Activated naive CD8-positive, alpha-beta T cell treated with anti-CD3 and anti-CD28 coated beads, Interleukin-2, amount 50 U/mL, for 24 hours (primary cell): Measurements from ENCODE around the gene RPS6KA4.

Source experiments
- ATAC-seq: fragments of 150-1000 bp; cut with Tn5 transposase; one replicate; pipeline ENCODE4 v1.10.0; 2021
- DNase-seq: peaks from one replicate; pipeline ENCODE4 v3.0.0; 2021
- H3K27ac Mint-ChIP-seq: one replicate; pipeline ENCODE4 v1.8.0; 2021; ENCODE audit warnings: mild to moderate bottlenecking, mixed read lengths
- H3K27me3 Mint-ChIP-seq: one replicate; pipeline ENCODE4 v1.8.0; 2021; ENCODE audit warnings: mixed read lengths
- H3K36me3 Mint-ChIP-seq: one replicate; pipeline ENCODE4 v1.8.0; 2021; ENCODE audit warnings: low read depth, mixed read lengths
- H3K4me1 Mint-ChIP-seq: one replicate; pipeline ENCODE4 v1.8.0; 2021; ENCODE audit warnings: mixed read lengths
- H3K4me3 Mint-ChIP-seq: one replicate; pipeline ENCODE4 v1.8.0; 2021; ENCODE audit warnings: mild to moderate bottlenecking, moderate library complexity, mixed read lengths
- H3K9me3 Mint-ChIP-seq: one replicate; pipeline ENCODE4 v1.8.0; 2021; ENCODE audit warnings: mixed read lengths

The RPS6KA4 gene

DNA sequence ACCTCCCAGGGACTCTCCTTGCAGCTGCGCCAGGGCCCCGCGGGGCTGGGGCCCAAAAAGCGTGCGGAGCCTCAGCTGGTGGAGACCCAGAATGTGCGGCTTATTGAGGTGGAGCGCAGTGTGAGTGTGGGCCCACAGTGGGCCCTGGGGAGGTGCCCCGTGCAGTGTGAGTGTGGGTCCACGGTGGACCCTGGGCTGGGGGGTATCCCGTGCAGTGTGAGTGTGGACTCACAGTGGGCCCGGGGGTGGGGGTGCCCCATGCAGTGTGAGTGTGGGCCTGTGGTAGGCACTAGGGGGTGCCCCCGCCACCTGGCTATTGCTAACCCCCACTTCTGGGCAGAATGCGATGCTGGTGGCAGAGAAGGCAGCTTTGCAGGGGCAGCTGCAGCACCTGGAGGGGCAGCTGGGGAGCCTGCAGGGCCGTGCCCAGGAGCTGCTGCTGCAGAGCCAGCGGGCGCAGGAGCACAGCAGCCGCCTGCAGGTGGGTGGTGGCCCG lies 7.8 kb upstream of the RPS6KA4 start:
- H3K9me3 Mint-ChIP-seq = no peaks in the 10 kb centered on the region
- peaks cover 3% of the 10 kb centered on the region for H3K4me1 Mint-ChIP-seq
- ATAC-seq (no peak), DNase-seq (no peak)
- no peaks in the 10 kb centered on the region for H3K27me3 Mint-ChIP-seq
- no peak overlapping the region for H3K4me3 Mint-ChIP-seq
- H3K27ac Mint-ChIP-seq = no peak overlapping the region
- peaks cover 12% of the 10 kb centered on the region for H3K36me3 Mint-ChIP-seq

DNA sequence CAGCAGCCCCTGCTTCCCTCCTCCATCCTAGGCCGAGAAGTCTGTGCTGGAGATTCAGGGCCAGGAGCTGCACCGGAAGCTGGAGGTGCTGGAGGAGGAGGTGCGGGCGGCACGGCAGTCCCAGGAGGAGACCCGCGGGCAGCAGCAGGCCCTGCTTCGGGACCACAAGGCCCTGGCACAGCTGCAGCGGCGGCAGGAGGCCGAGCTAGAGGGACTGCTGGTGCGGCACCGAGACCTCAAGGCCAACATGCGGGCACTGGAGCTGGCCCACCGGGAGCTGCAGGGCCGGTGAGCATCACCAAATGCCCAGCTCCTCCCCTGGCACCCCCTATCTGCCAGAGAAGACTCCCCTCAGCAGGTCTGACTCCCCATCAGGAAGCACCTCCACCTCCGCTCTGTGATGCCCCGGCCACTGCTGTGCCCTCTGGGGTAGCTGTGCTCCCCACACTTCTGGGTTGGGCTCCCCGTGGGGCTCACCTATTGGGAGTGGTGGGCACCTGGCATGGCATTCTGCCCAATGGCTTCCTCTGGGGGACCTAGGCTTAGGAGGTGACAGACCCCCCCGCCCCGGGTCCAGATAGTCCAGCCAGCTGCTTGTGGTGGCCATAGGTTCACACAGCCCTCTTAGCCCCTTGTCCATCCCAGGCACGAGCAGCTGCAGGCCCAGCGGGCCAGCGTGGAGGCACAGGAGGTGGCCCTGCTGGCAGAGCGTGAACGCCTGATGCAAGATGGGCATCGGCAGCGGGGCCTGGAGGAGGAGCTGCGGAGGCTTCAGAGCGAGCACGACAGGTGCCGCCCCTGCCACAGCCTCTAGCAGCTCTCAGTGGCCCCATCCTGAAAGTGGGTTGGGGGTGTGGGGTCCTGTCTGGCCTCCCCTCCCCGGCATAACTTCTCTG lies 6.6 kb upstream of the RPS6KA4 start:
- no peak for ATAC-seq
- H3K36me3 Mint-ChIP-seq = peaks cover 11% of the 10 kb centered on the region
- peaks cover 7% of the 10 kb centered on the region for H3K4me1 Mint-ChIP-seq
- H3K27me3 Mint-ChIP-seq = no peaks in the 10 kb centered on the region
- H3K27ac Mint-ChIP-seq = no peak overlapping the region
- H3K4me3 Mint-ChIP-seq = no peak overlapping the region
- DNase-seq = no peak
- H3K9me3 Mint-ChIP-seq = no peaks in the 10 kb centered on the region

DNA sequence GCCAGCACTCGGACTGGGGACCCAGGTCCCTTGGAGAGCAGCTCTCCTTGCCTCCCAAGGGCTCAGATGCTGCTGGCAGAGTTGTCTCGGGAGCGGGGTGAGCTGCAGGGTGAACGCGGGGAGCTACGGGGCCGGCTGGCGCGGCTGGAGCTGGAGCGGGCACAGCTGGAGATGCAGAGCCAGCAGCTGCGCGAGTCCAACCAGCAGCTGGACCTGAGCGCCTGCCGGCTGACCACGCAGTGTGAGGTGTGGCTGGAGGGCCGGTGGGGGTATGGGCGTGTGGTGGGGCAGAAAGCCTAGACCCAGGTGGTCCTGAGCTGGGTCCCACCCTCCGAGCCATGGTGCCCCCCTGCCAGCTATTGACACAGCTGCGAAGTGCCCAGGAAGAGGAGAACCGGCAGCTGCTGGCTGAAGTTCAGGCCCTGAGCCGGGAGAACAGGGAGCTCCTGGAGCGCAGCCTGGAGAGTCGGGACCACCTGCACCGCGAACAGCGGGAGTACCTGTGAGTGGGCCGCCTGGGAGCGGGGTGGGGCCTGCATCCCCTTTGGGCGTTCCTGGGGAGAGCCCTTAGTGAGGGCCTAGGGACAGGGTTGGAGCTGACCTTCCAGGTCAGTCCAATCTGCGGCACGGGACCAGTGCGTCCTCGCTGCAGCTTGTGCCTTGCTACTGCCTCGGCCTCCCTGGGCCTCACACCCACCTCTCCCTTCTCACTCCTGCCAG lies 5.8 kb upstream of the RPS6KA4 start:
- ATAC-seq (no peak), DNase-seq (no peak)
- no peaks in the 10 kb centered on the region for H3K9me3 Mint-ChIP-seq
- peaks cover 14% of the 10 kb centered on the region for H3K4me1 Mint-ChIP-seq
- H3K27ac Mint-ChIP-seq = no peak overlapping the region
- peaks cover 9% of the 10 kb centered on the region for H3K36me3 Mint-ChIP-seq
- H3K4me3 Mint-ChIP-seq = no peak overlapping the region
- no peaks in the 10 kb centered on the region for H3K27me3 Mint-ChIP-seq

DNA sequence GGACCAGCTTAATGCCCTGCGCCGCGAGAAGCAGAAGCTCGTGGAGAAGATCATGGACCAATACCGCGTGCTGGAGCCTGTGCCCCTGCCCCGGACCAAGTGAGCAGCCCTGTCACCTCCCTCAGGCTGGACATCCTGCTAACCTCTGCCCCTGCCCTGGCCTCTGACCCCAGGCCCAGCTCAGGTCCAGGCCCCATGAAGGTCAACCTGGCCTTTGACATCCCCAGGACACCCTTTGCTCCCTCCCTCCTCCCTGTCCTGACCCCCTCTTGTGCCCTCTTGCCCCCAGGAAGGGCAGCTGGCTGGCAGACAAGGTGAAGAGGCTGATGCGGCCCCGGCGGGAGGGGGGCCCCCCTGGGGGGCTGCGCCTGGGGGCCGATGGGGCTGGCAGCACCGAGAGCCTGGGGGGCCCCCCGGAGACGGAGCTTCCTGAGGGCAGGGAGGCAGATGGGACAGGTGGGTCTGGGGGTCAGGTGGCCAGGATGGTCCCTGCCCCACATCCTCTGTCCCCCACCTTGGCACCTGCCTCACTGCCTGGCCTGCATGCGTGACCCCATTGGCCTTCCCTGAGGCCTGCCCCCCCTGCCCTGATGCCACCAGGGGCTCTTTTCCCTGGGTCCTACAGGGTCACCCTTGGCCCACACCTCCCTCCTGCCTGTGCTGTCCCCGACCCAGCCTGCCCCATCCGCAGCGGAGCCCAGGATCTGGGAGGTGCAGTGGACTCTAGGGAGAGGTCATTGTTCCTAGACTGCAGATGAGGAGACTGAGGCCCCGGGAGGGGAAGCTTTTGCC lies 5.1 kb upstream of the RPS6KA4 start:
- ATAC-seq (no peak), DNase-seq (no peak)
- no peaks in the 10 kb centered on the region for H3K27me3 Mint-ChIP-seq
- peaks cover 9% of the 10 kb centered on the region for H3K36me3 Mint-ChIP-seq
- H3K4me1 Mint-ChIP-seq = peaks cover 18% of the 10 kb centered on the region
- no peak overlapping the region for H3K27ac Mint-ChIP-seq
- no peaks in the 10 kb centered on the region for H3K9me3 Mint-ChIP-seq
- no peak overlapping the region for H3K4me3 Mint-ChIP-seq

- peaks cover 27% of the 10 kb centered on the region for H3K4me1 Mint-ChIP-seq
- DNase-seq (peak; percentile 72), ATAC-seq (peak; percentile 45)
- H3K27me3 Mint-ChIP-seq = no peaks in the 10 kb centered on the region
- no peak overlapping the region for H3K27ac Mint-ChIP-seq
- peaks cover 9% of the 10 kb centered on the region for H3K36me3 Mint-ChIP-seq
- no peak overlapping the region for H3K4me3 Mint-ChIP-seq
- H3K9me3 Mint-ChIP-seq = no peaks in the 10 kb centered on the region
These were observed 3.7 kb upstream of the RPS6KA4 start for GRCh38 chr11:64355078-64355940.

DNA sequence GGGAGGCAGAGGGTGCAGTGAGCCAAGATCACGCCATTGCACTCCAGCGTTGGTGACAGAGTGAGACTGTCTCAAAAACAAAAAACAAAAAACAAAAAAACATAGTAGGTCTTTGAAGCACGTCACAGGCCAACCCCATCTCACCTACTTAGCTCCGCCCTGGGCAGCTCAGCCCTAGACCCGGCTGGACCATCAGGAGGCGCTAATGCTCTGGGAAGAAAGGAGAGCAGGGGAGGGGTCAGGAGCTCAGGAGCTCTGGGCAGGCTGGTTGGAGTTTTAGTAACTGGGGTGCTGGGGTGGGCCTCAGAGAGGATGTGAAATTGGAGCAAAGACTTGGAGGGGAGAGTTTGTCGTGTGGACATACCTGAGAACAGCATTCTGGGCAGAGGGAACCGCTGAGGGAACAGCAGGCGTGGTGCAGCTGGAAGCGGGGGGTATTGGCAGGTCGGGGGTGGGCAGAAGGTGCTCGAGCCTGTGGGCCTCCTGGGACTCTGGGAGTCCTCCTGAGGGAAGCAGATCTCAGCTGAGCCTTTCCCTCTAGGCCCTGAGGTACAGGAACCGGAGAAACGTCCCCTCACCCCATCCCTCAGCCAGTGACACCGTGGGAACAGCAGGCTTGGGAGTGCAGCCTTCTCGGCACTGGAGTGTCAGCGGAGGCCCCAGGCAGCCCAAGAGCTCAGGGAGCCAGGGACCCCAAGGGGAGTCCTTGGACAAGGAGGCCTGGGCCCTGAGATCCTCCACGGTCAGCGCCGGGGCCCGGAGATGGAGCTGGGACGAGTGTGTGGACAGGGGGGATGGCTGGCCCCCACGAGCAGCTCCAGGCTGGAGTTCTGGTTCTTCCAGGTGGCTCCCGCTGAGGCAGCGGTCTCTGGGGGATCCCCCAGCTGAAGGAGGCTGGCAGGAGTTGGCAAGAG lies 2.2 kb upstream of the RPS6KA4 start:
- ATAC-seq = no peak
- peaks cover 37% of the 10 kb centered on the region for H3K4me1 Mint-ChIP-seq
- H3K36me3 Mint-ChIP-seq = peaks cover 11% of the 10 kb centered on the region

GRCh38 chr11:64357446-64357845 lies 1.5 kb upstream of the RPS6KA4 start:
- no peaks in the 10 kb centered on the region for H3K27me3 Mint-ChIP-seq
- H3K27ac Mint-ChIP-seq = no peak overlapping the region
- DNase-seq = no peak
- H3K36me3 Mint-ChIP-seq = peaks cover 16% of the 10 kb centered on the region
- H3K4me1 Mint-ChIP-seq = peaks cover 41% of the 10 kb centered on the region
- ATAC-seq = no peak
- H3K4me3 Mint-ChIP-seq = peak overlapping the region; percentile 63
- H3K9me3 Mint-ChIP-seq = no peaks in the 10 kb centered on the region

More for the DNA sequence above, 2.2 kb upstream of the RPS6KA4 start:
- no peaks in the 10 kb centered on the region for H3K9me3 Mint-ChIP-seq
- peak overlapping the region; percentile 12 for H3K4me3 Mint-ChIP-seq
- DNase-seq = peak; percentile 68
- no peaks in the 10 kb centered on the region for H3K27me3 Mint-ChIP-seq
- no peak overlapping the region for H3K27ac Mint-ChIP-seq

- peak; percentile 63 for ATAC-seq
- Mint-ChIP-seq H3K9me3 (no peaks in the 10 kb centered on the region), H3K27ac (peak overlapping the region; percentile 42), H3K4me3 (peak overlapping the region; percentile 63), H3K4me1 (peaks cover 41% of the 10 kb centered on the region), H3K36me3 (peaks cover 19% of the 10 kb centered on the region), H3K27me3 (no peaks in the 10 kb centered on the region)
- DNase-seq = peak; percentile 67
These were observed 942 bp upstream of the RPS6KA4 start for GRCh38 chr11:64357904-64358535.

GRCh38 chr11:64358536-64358906 lies 441 bp upstream of the RPS6KA4 start:
- no peaks in the 10 kb centered on the region for H3K27me3 Mint-ChIP-seq
- H3K36me3 Mint-ChIP-seq = peaks cover 21% of the 10 kb centered on the region
- no peaks in the 10 kb centered on the region for H3K9me3 Mint-ChIP-seq
- H3K4me3 Mint-ChIP-seq = peak overlapping the region; percentile 63
- DNase-seq (no peak), ATAC-seq (no peak)
- no peak overlapping the region for H3K27ac Mint-ChIP-seq
- peaks cover 41% of the 10 kb centered on the region for H3K4me1 Mint-ChIP-seq

DNA sequence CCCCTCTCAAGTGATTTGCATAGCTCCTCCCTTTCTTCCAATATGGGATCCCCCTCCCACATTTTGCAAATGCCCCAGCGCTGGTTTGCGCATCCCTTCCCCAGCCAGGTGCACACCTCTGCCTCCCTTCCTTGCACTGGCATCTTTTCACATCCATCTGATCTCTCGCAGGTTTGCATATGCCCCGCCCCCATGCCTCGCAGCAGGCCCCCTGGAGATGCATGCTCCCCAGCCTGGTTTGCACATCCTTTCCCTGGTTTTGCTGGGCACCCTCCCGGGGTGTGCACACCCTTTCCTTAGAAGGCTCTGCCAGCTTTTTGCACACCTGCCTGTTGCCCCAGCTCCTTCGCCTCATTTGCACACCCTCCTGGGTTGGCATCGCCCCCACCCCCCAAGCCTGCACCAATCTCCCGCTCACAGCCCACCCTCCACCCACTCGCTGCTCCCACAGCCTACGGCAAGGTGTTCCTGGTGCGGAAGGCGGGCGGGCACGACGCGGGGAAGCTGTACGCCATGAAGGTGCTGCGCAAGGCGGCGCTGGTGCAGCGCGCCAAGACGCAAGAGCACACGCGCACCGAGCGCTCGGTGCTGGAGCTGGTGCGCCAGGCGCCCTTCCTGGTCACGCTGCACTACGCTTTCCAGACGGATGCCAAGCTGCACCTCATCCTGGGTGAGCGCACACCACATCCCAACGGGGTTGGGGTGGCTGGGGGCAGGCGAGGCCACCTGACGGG lies 917 bp downstream of the RPS6KA4 start:
- H3K9me3 Mint-ChIP-seq = no peaks in the 10 kb centered on the region
- peak overlapping the region; percentile 74 for H3K27ac Mint-ChIP-seq
- peak overlapping the region; percentile 88 for H3K4me3 Mint-ChIP-seq
- H3K36me3 Mint-ChIP-seq = peaks cover 27% of the 10 kb centered on the region
- ATAC-seq (peak; percentile 4), DNase-seq (peak; percentile 35)
- no peaks in the 10 kb centered on the region for H3K27me3 Mint-ChIP-seq
- peaks cover 43% of the 10 kb centered on the region for H3K4me1 Mint-ChIP-seq

GRCh38 chr11:64360448-64360921 lies 1.5 kb downstream of the RPS6KA4 start:
- ATAC-seq = no peak
- Mint-ChIP-seq H3K4me1 (peaks cover 41% of the 10 kb centered on the region), H3K9me3 (no peaks in the 10 kb centered on the region), H3K4me3 (peak overlapping the region; percentile 88), H3K27ac (no peak overlapping the region), H3K27me3 (no peaks in the 10 kb centered on the region), H3K36me3 (peaks cover 25% of the 10 kb centered on the region)
- no peak for DNase-seq

DNA sequence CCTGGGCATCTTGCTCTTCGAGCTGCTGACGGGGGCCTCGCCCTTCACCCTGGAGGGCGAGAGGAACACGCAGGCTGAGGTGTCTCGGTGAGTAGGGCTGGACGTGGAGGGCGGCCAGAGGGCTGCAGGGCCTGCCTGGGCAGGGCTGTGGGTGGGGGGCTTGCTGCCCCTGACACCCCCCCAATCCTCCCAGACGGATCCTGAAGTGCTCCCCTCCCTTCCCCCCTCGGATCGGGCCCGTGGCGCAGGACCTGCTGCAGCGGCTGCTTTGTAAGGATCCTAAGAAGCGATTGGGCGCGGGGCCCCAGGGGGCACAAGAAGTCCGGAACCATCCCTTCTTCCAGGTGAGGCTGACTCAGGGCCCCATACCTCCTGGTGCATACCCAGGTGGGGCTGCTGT lies 2.7 kb downstream of the RPS6KA4 start:
- ATAC-seq = no peak
- no peaks in the 10 kb centered on the region for H3K9me3 Mint-ChIP-seq
- H3K27me3 Mint-ChIP-seq = no peaks in the 10 kb centered on the region
- DNase-seq = no peak
- no peak overlapping the region for H3K4me3 Mint-ChIP-seq
- peaks cover 25% of the 10 kb centered on the region for H3K36me3 Mint-ChIP-seq
- peaks cover 37% of the 10 kb centered on the region for H3K4me1 Mint-ChIP-seq
- no peak overlapping the region for H3K27ac Mint-ChIP-seq
